Lower leg skin (tissue), 3 donors: Measurements from ENCODE around the gene ARHGAP8.

Experiments used
- CTCF ChIP-seq, 3 donors: fragments of 450-650 bp; IDR thresholded peaks; one replicate each; pipeline ENCODE4 v1.5.1; 2016; ENCODE audit warnings: antibody characterized with exemption in 3 of 3, mild to moderate bottlenecking in 3 of 3, moderate library complexity in 2 of 3
- POLR2A ChIP-seq, 2 donors: fragments of 450-650 bp; IDR thresholded peaks; one replicate each; pipeline ENCODE4 v1.6.1; 2016 to 2017; ENCODE audit warnings: antibody characterized with exemption in 2 of 2, mild to moderate bottlenecking in 1 of 2, moderate library complexity in 1 of 2

GRCh38 chr22:44748524-44748923 is 3.9 kb upstream of the ARHGAP8 start:
- no peak for TF ChIP-seq POLR2A (IDR thresholded peaks at IDR 0.05)
- TF ChIP-seq CTCF (IDR thresholded peaks at IDR 0.05), result no peak
